H1 (cell line): ENCODE measurements around the gene PPP3CB. TPM values are rescaled to one million over a fixed set of nuclear protein-coding genes. Genes with fewer than 3 reads are reported as not detected.

ENCODE experiments used
- CBX5 ChIP-seq: fragments of 300-800, 300-1000 bp; sonication (generic); IDR thresholded peaks from 2 replicates; pipeline ENCODE4 v1.7.1; 2016; ENCODE audit warnings: antibody characterized with exemption, low read length, low read depth
- CTBP2 ChIP-seq: IDR thresholded peaks from 2 replicates; pipeline ENCODE4 v1.7.0; 2011; ENCODE audit warnings: borderline replicate concordance, mild to moderate bottlenecking, moderate library complexity, mixed read lengths, low read length; ENCODE audit not compliant: insufficient read depth, insufficient read length
- JUN ChIP-seq: IDR thresholded peaks from 2 replicates; pipeline ENCODE4 v1.6.1; 2011; ENCODE audit warnings: low read depth, mild to moderate bottlenecking, improper control_type of control experiment, low read length
- JUND ChIP-seq: IDR thresholded peaks from 2 replicates; pipeline ENCODE4 v1.6.1; 2011; ENCODE audit warnings: mild to moderate bottlenecking, improper control_type of control experiment, low read length
- PHF8 ChIP-seq: fragments of 200-600 bp; sonication (generic); conservative IDR thresholded peaks from 2 replicates; pipeline ENCODE4 v1.7.1; 2012; ENCODE audit warnings: low read depth, mild to moderate bottlenecking, inconsistent platforms, low read length, moderate library complexity
- TBP ChIP-seq: IDR thresholded peaks from 2 replicates; pipeline ENCODE4 v1.6.1; 2011; ENCODE audit warnings: low read depth, low read length, improper control_type of control experiment
- ZNF274 ChIP-seq: IDR thresholded peaks from 2 replicates; pipeline ENCODE4 v1.7.0; 2012; ENCODE audit warnings: low read length, borderline replicate concordance; ENCODE audit errors: extremely low read depth
- polyA plus RNA-seq, 7 experiments: library from polyadenylated mRNA; depleted of rRNA in 3 of 7; stranded (reverse) in 5 of 7; unstranded in 2 of 7; fragments of >200 nt in 5 of 7; fragments of 200-250 nt in 2 of 7; gene quantifications; 1 replicate in 5 of 7; 2 replicates in 1 of 7; 4 replicates in 1 of 7; pipeline versions ENCODE4 v1.2.1 to v1.2.3, GENCODE V29; 2011 to 2013; ENCODE audit warnings: missing spikeins in 2 of 7, mixed read lengths in 2 of 7
- total RNA-seq: library from RNA; stranded (reverse); fragmentation: NEBNext Ultra II Directional; extraction: Animal tissue kit (Norgen Biotek cat#: 25700); gene quantifications from 2 replicates; pipeline ENCODE4 v1.2.1, GENCODE V29; 2021

PPP3CB gene
- total and polyA plus RNA-seq, 2 of the 8 experiments (the other 6 are each of a cell fraction or from before 2014, with no cell fraction given) = 10.5 to 36.3 TPM

- TF ChIP-seq JUN (no peak), CBX5 (no peak), PHF8 (no peak), ZNF274 (no peak), TBP (no peak), JUND (no peak), CTBP2 (no peak)
Observed at GRCh38 chr10:73465978-73466726, 29.7 kb downstream of the PPP3CB start (continued).
